SK-N-SH treated with all-trans-retinoic acid at 6 μM for 48 hours (cell line): ENCODE data around the gene CYP11A1.

ENCODE experiments used
- CSDC2 ChIP-seq: fragments of 250-450 bp; sonication (Bioruptor Pico); IDR thresholded peaks from 2 replicates; pipeline ENCODE4 v1.5.0; 2020; ENCODE audit warnings: mild to moderate bottlenecking, moderate library complexity
- CSRNP3 ChIP-seq: fragments of 250-450 bp; sonication (Bioruptor Pico); IDR thresholded peaks from 2 replicates; pipeline ENCODE4 v1.5.1; 2021; ENCODE audit warnings: mild to moderate bottlenecking, moderate library complexity
- ISL1 ChIP-seq: fragments of 250-450 bp; sonication (Bioruptor Pico); IDR thresholded peaks from 2 replicates; pipeline ENCODE4 v2.1.2; 2022; ENCODE audit warnings: mild to moderate bottlenecking, moderate library complexity
- PATZ1 ChIP-seq: fragments of 250-450 bp; sonication (Bioruptor Pico); IDR thresholded peaks from 2 replicates; pipeline ENCODE4 v1.8.0; 2020; ENCODE audit warnings: mild to moderate bottlenecking, moderate library complexity, borderline replicate concordance
- TCF4 ChIP-seq: fragments of 250-450 bp; sonication (Bioruptor Pico); IDR thresholded peaks from 2 replicates; pipeline ENCODE4 v1.8.0; 2021; ENCODE audit warnings: mild to moderate bottlenecking, moderate library complexity, borderline replicate concordance
- TOX ChIP-seq: fragments of 250-450 bp; sonication (Bioruptor Pico); IDR thresholded peaks from 2 replicates; pipeline ENCODE4 v1.8.0; 2021; ENCODE audit warnings: mild to moderate bottlenecking, moderate library complexity, borderline replicate concordance
- TSHZ2 ChIP-seq: fragments of 250-450 bp; sonication (Bioruptor Pico); IDR thresholded peaks from 2 replicates; pipeline ENCODE4 v1.5.0; 2020; ENCODE audit warnings: mild to moderate bottlenecking, moderate library complexity
- ZC3H10 ChIP-seq: fragments of 250-450 bp; sonication (Bioruptor Pico); IDR thresholded peaks from 2 replicates; pipeline ENCODE4 v1.5.1; 2021; ENCODE audit warnings: mild to moderate bottlenecking, moderate library complexity
- ZFP3 ChIP-seq: fragments of 250-450 bp; sonication (Bioruptor Pico); IDR thresholded peaks from 2 replicates; pipeline ENCODE4 v1.5.0; 2020; ENCODE audit warnings: mild to moderate bottlenecking, moderate library complexity
- ZFP30 ChIP-seq: fragments of 450-650 bp; formaldehyde crosslinking; IDR thresholded peaks from 2 replicates; pipeline ENCODE4 v1.5.0; 2022; ENCODE audit warnings: mild to moderate bottlenecking, moderate library complexity
- ZNF565 ChIP-seq: fragments of 450-650 bp; formaldehyde crosslinking; conservative IDR thresholded peaks from 2 replicates; pipeline ENCODE4 v1.5.0; 2020; ENCODE audit warnings: low read depth, mild to moderate bottlenecking, moderate library complexity
- ZNF70 ChIP-seq: fragments of 450-650 bp; formaldehyde crosslinking; IDR thresholded peaks from 2 replicates; pipeline ENCODE4 v1.5.0; 2020; ENCODE audit warnings: mild to moderate bottlenecking, moderate library complexity
- ZNF8 ChIP-seq: fragments of 450-650 bp; formaldehyde crosslinking; IDR thresholded peaks from 2 replicates; pipeline ENCODE4 v1.5.0; 2020; ENCODE audit warnings: mild to moderate bottlenecking, moderate library complexity

GRCh38 chr15:74320352-74321247 lies 46.8 kb downstream of the CYP11A1 start:
- TF ChIP-seq CSRNP3 (CRISPR knock-in tag) (no peak), TOX (CRISPR knock-in tag) (no peak), TSHZ2 (CRISPR knock-in tag) (no peak), ZFP30 (no peak), ZNF565 (CRISPR knock-in tag) (no peak), CSDC2 (CRISPR knock-in tag) (no peak), ZFP3 (CRISPR knock-in tag) (no peak), ZNF8 (no peak), ZNF70 (CRISPR knock-in tag) (no peak), ISL1 (CRISPR knock-in tag) (no peak), ZC3H10 (no peak), TCF4 (CRISPR knock-in tag) (no peak), PATZ1 (no peak)
